ENCODE results near the gene CD2AP.

The CD2AP gene

DNA sequence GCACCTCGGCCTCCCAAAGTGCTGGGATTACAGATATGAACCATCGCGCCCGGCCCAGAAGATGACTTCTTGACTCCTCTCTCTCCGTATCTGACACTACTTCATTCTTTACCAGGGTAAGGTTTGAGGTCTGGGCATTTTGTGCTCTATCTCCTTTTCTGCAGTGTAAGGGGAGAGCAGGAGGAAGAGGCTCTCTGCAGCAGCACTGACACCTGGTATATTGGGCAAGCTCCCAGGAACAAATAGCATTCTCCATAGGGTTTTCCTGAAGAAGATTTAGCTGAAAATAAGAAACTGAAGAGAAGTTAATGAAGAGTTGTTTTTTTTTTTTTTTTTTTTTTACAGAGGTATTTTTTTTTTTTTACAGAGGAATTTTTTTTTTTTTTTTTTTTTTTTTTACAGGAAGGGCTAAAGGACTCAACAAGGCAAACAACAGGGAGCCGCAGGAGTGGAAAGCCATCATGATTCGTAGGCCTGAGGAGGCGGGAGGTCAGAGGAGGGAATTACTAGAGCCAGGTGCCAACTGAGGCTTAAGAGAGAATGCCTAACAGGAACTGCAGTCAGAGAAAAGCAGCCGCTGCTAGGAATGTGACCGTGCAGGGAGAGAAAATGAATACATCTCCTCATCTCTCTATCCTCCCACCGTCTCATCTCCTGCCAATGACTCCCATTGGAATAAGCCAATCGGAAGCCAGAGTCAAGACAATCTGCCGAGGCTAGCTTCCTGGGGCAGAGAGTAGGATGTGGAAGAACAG is 186.1 kb downstream of the CD2AP start:
- H3K27ac Mint-ChIP-seq = no peak overlapping the region
- no peaks in the 10 kb centered on the region for H3K4me1 Mint-ChIP-seq
- H3K27me3 Mint-ChIP-seq = peaks cover 23 to 26% of the 10 kb centered on the region in 2 donors
- DNase-seq (no peak), ATAC-seq (replicated peaks) (no peak)
- no peaks in the 10 kb centered on the region for H3K36me3 Mint-ChIP-seq
- no peaks in the 10 kb centered on the region for H3K9me3 Mint-ChIP-seq
- H3K4me3 Mint-ChIP-seq = no peak overlapping the region

DNA sequence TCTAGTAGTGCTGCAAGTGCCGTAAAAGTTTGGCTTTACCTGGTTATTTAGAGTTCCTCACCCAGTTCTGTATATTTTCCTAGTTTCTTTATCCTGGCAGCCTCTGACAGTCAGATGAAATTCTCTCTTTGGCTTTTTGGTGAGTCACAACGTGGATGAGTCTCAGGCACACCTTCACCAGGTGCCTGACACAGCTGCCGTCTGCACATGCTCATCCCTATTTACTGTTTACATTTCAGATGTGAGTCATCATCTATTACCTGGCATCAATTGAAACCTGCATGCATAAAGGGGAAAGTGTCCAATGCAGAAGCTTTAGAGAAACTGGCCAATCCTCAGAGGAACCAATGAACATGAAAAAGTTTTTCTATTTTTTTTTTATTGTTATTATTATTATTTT is 187.5 kb downstream of the CD2AP start:
- Mint-ChIP-seq H3K27ac (no peak overlapping the region), H3K9me3 (no peaks in the 10 kb centered on the region), H3K27me3 (peaks cover 27 to 38% of the 10 kb centered on the region in 2 donors), H3K4me1 (no peaks in the 10 kb centered on the region), H3K4me3 (no peak overlapping the region), H3K36me3 (no peaks in the 10 kb centered on the region)
- no peak for ATAC-seq (replicated peaks)
- no peak for DNase-seq

DNA sequence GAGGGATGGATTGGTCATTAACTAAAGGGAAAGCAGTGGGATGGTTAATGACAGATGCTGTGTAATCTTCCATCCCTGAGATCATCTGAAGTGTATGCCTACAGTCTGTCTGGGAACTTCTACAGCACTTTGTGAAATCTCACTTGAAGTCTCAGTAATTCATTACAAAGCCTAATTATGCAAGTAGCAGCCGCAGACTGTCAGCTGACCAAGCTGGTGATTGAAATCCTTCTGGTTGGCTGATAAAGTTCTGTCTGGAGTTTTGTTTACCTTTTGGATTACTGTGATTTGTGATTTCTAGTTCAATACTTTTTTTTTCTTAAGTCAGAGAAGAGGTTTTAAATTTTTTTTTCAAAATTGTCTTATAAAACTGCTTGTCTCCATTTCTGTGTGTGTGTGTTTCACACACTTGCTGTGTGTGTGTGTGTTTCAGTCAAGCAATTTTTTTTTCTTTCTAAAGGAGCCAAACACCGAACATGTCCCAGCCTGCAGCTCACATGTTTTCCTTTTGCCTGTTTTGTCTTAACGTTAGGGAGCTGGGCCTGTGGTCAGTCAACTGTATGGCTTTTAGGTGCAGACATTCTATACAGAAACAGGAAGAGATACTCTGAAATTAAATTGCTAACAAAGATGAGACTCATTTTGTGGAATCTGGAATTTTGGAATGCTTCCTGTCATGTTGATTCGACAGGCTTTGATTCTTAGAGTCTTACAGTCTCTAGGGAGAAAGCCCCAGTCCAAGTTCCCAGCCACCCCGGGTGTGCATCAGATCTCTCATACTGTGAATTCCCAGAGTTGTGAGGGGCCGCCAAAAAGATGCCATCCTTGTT is 192.3 kb downstream of the CD2AP start:
- H3K9me3 Mint-ChIP-seq = no peaks in the 10 kb centered on the region
- H3K36me3 Mint-ChIP-seq = no peaks in the 10 kb centered on the region
- H3K27me3 Mint-ChIP-seq = peaks cover 18 to 33% of the 10 kb centered on the region in 2 donors
- H3K4me1 Mint-ChIP-seq = no peaks in the 10 kb centered on the region
- no peak overlapping the region for H3K4me3 Mint-ChIP-seq
- no peak overlapping the region for H3K27ac Mint-ChIP-seq
- ATAC-seq (replicated peaks) (no peak), DNase-seq (no peak)

DNA sequence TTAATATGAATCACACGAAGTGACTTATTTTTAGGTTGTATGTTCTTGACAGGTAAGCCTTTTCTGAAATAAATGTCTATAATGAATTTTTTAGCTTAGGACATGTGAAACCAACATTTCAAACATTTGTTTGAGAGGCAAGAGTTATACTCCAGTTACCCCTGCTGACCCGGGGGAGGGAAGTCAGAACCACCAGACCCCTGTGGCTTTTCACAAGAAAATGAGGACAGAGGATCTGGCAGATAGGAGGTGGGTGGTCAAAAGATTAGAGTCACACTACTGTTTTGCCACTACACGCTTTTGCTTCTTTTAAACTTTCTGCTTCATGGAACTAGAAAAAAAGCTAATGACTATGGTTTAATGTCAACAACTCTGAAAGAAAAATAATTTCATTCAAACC is 193.3 kb downstream of the CD2AP start:
- no peak overlapping the region for H3K27ac Mint-ChIP-seq
- no peaks in the 10 kb centered on the region for H3K9me3 Mint-ChIP-seq
- H3K27me3 Mint-ChIP-seq = peaks cover 17 to 31% of the 10 kb centered on the region in 2 donors
- H3K4me3 Mint-ChIP-seq = no peak overlapping the region
- ATAC-seq (replicated peaks) (no peak), DNase-seq (no peak)
- no peaks in the 10 kb centered on the region for H3K36me3 Mint-ChIP-seq
- no peaks in the 10 kb centered on the region for H3K4me1 Mint-ChIP-seq

DNA sequence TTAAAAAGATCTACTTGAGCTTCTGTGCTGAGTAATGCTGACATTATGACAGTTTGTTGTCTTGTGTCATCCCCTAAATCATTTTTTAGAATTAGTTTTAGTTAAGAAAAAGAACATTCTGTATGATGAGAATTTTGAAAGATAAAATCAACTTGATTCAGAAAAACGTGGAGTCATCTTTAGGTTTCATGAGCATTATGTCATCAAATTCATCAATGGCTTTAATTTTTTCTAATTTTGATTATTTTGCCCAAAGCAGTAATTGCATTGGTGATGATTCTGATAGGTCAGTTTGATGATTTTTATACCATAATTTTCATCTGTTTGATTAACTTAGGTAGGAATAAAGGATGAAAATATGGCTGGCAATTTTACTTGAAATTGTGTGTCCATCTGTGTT is 194.2 kb downstream of the CD2AP start:
- no peaks in the 10 kb centered on the region for H3K9me3 Mint-ChIP-seq
- no peak overlapping the region for H3K27ac Mint-ChIP-seq
- ATAC-seq (replicated peaks) (no peak), DNase-seq (no peak)
- H3K36me3 Mint-ChIP-seq = no peaks in the 10 kb centered on the region
- no peaks in the 10 kb centered on the region for H3K4me1 Mint-ChIP-seq
- no peak overlapping the region for H3K4me3 Mint-ChIP-seq
- H3K27me3 Mint-ChIP-seq = peaks cover 13 to 27% of the 10 kb centered on the region in 2 donors

DNA sequence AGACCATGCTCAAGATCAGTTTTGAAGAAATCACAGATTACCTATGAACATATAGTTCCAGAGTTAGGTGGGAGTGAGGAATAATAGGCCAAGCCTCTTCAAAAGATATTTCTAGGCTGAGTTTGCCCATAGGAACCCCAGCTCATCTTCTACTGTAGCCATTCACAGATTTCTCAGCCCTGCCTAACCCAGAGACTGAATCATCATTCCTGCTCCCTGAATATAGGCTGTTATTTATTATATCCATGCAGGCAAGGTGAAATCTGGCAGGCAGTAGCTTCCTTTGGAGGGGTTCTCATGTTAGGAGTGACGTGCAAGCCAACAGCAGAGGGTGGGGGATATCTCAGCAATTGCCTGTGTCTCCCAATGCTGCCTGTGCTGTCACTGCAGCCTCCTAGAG is 195.2 kb downstream of the CD2AP start:
- DNase-seq = no peak
- no peaks in the 10 kb centered on the region for H3K36me3 Mint-ChIP-seq
- no peaks in the 10 kb centered on the region for H3K4me1 Mint-ChIP-seq
- ATAC-seq (replicated peaks) = no peak
- no peak overlapping the region for H3K4me3 Mint-ChIP-seq
- peaks cover 13 to 34% of the 10 kb centered on the region in 2 donors for H3K27me3 Mint-ChIP-seq
- H3K9me3 Mint-ChIP-seq = no peaks in the 10 kb centered on the region
- no peak overlapping the region for H3K27ac Mint-ChIP-seq

DNA sequence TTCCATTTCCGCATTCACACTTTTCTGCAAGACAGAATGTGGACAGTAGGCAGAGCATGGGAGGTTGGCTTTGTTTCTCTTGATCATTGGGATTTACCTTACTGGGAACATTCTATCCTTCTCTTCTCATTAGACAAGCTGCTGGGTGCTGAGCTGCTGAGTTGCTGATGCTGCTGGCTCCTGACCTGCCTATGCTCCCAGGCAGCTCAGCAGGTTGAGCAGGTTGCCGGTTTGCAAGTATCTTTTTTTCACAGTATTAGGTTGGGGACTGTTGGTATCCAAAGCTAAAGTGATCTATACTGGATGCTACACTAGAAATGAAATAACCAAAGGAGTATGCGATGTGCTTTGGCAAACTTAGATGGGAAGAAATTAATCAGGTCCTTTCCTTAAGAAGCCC is 197.1 kb downstream of the CD2AP start:
- H3K27me3 Mint-ChIP-seq = peaks cover 11 to 24% of the 10 kb centered on the region in 2 donors
- no peak overlapping the region for H3K27ac Mint-ChIP-seq
- H3K4me3 Mint-ChIP-seq = no peak overlapping the region
- H3K4me1 Mint-ChIP-seq = no peaks in the 10 kb centered on the region
- H3K36me3 Mint-ChIP-seq = no peaks in the 10 kb centered on the region
- DNase-seq = no peak
- no peaks in the 10 kb centered on the region for H3K9me3 Mint-ChIP-seq
- no peak for ATAC-seq (replicated peaks)

Data from stimulated activated naive B cell treated with anti-CD40 and anti-IgM and Interleukin-4, amounts not matched to agents 10 μg/mL and 1 μg/mL and 100 μg/mL, for 72 hours (primary cell).